ENCODE data around the gene LZTS3. TPM values are rescaled to one million over a fixed set of nuclear protein-coding genes. Genes with fewer than 3 reads are reported as not detected.

LZTS3 gene
- total and polyA plus RNA-seq, 10 of the 15 experiments (the other 5 are each of a cell fraction or from before 2014, with no cell fraction given) = 0.03 to 0.90 (median 0.22) TPM

DNA sequence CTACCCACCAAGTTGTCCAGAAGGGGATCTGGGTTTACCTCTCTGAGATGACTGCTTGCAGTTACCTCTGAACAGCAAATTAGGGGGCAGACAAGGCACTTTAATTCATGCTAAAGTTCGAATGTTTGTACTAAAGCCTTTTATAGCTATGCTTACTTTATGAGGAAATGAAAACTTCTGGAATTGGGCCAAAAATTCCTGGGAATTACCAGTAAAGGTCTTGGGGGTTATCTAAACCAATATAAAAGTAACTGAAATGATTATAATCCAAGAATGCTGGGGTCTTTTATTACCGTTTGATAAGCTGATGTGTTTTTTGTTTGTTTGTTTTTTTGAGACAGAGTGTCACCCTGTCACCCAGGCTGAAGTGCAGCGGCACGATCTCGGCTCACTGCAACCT lies 7.9 kb upstream of the LZTS3 start (continued):
- TF ChIP-seq TCF3 (IDR thresholded peaks at IDR 0.05; ENCODE audit: borderline replicate concordance, insufficient read depth, low read depth, low read length) = no peak
- no peak for TF ChIP-seq STAT3 (IDR thresholded peaks at IDR 0.05; ENCODE audit: low read depth, low read length)
- no peak for TF ChIP-seq FOS (IDR thresholded peaks at IDR 0.05; ENCODE audit: borderline replicate concordance, extremely low read depth, insufficient read length)

DNA sequence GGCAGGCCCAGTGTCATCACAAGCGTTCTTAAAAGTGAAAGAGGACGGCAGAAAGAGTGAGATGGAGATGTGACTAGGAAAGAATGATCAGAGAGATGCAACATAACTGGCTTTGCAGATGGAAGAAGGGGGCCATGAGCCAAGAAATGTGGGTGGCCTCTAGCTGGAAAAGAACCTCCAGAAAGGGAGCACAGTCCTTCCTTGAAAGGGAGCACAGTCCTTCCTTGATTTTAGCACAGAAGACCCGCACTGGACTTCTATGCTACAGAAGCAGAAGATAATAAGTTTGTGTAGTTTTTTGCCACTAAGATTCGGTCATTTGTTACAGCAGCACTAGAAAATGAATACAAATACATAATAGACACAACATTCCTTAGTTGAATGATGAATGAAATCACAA lies 7.0 kb upstream of the LZTS3 start:
- SMC1A ChIA-PET (ENCODE audit: uncharacterized antibody, unreplicated experiment) = no interaction called here
- H2AFZ ChIP-seq (ENCODE audit: control insufficient read depth, low read depth, low read length) = no peak overlapping the region
- TSS peak; percentile 30 for BruUV-seq (replicated peaks)
- H3K36me3 ChIP-seq (ENCODE audit: control insufficient read depth in 2 of 2, insufficient read depth in 2 of 2, low read length in 1 of 2) = no peaks in the 10 kb centered on the region
- no peaks in the 10 kb centered on the region for H3K27me3 ChIP-seq (replicated peaks in 1 of 2; ENCODE audit: control insufficient read depth in 2 of 2, insufficient read depth in 2 of 2, low read length in 1 of 2)
- 82% methylated on average over 4 of the region's 4 CpGs for WGBS (ENCODE audit: insufficient coverage, insufficient replicate concordance, low lambda C conversion rate, missing lambda C conversion rate)
- no peaks in the 10 kb centered on the region for H3K79me2 ChIP-seq (ENCODE audit: control insufficient read depth, insufficient read depth, low read length)
- CTCF ChIA-PET = interaction anchor here (0.8 kb wide), 1 partner anchor 29 kb away, joined by 3 read pairs; the partner anchor contains the start of gene ITPA
- H4K20me1 ChIP-seq (ENCODE audit: control insufficient read depth, insufficient read depth) = no peaks in the 10 kb centered on the region
- no peaks in the 10 kb centered on the region for H3K9me3 ChIP-seq (replicated peaks; ENCODE audit: control insufficient read depth, insufficient read depth, low read length)
- no peak overlapping the region for H3K4me2 ChIP-seq (ENCODE audit: control insufficient read depth, insufficient read depth)
- POLR2A ChIA-PET = interaction anchor here (0.5 kb wide), 1 partner anchor 26 kb away, joined by 7 read pairs; no protein-coding TSS in a partner anchor
- TF ChIP-seq SREBF2 (IDR thresholded peaks at IDR 0.05; ENCODE audit: low read length) (no peak), RAD21 (IDR thresholded peaks at IDR 0.05; ENCODE audit: insufficient read depth, low read depth, low read length) (no peak), POLR2AphosphoS5 (IDR thresholded peaks at IDR 0.05; ENCODE audit: low read length) (no peak)
- DNase-seq (ENCODE audit: low read depth, low spot score) (no peak), FAIRE-seq (no peak), ATAC-seq (no peak)
- intact Hi-C loops (cut with micrococcal nuclease; ENCODE audit: unreplicated experiment) = no loop called here
- H3K27ac ChIP-seq (ENCODE audit: control insufficient read depth, insufficient read depth) = no peak overlapping the region
- RAD21 ChIA-PET (ENCODE audit: unreplicated experiment) = no interaction called here
- in situ Hi-C loops (cut with MboI) = no loop called here
- no peaks in the 10 kb centered on the region for H3K4me1 ChIP-seq (ENCODE audit: control insufficient read depth, insufficient read depth, low read length)
- no peak overlapping the region for H3K9ac ChIP-seq (ENCODE audit: control insufficient read depth, insufficient read depth, low read length)
- no peak overlapping the region for H3K4me3 ChIP-seq
